WTC11 (cell line): ENCODE measurements around the gene MEX3C. TPM values are rescaled to one million over a fixed set of nuclear protein-coding genes. Genes with fewer than 3 reads are reported as not detected.
A peak's percentile ranks its signal among the peaks of the same experiment; 100 is the strongest.

Source experiments
- ATAC-seq: fragments of 200-7000 bp; cut with Tn5 transposase; 2 replicates; pipeline ENCODE4 v1.10.0; 2021; ENCODE audit warnings: mild to moderate bottlenecking, moderate library complexity
- CTCF ChIA-PET: fragments of 300-600 bp; sonication (Branson Sonifier 250); formaldehyde crosslinking; loops from one replicate; lab custom pipeline; 2021; ENCODE audit warnings: antibody characterized with exemption; lab: Charles Lee
- POLR2A ChIA-PET: fragments of 350-600 bp; sonication (Branson Sonifier 250); formaldehyde crosslinking; loops from one replicate; lab custom pipeline; 2021; ENCODE audit warnings: antibody characterized with exemption; lab: Charles Lee
- DNase-seq: peaks from one replicate; pipeline ENCODE4 v3.0.0; 2021; ENCODE audit warnings: low spot score
- H3K27ac Mint-ChIP-seq: 2 replicates; pipeline ENCODE4 v1.8.0; 2021; ENCODE audit warnings: mixed read lengths
- H3K27me3 Mint-ChIP-seq: 2 replicates; pipeline ENCODE4 v1.8.0; 2021; ENCODE audit warnings: low read depth, mild to moderate bottlenecking, moderate library complexity, mixed read lengths
- H3K36me3 Mint-ChIP-seq: 2 replicates; pipeline ENCODE4 v1.8.0; 2021; ENCODE audit warnings: mixed read lengths
- H3K4me1 Mint-ChIP-seq: 2 replicates; pipeline ENCODE4 v1.8.0; 2022; ENCODE audit warnings: mixed read lengths
- H3K4me3 Mint-ChIP-seq: 2 replicates; pipeline ENCODE4 v1.8.0; 2021; ENCODE audit warnings: mild to moderate bottlenecking, moderate library complexity, mixed read lengths
- H3K9me3 Mint-ChIP-seq: 2 replicates; pipeline ENCODE4 v1.8.0; 2021; ENCODE audit warnings: mixed read lengths
- ATF1 ChIP-seq: sonication (generic); formaldehyde crosslinking; IDR thresholded peaks from 2 replicates; pipeline ENCODE4 v1.8.1; 2023; ENCODE audit warnings: mild to moderate bottlenecking, moderate library complexity, missing genetic modification reagents
- CDX4 ChIP-seq: fragments of 250-450 bp; sonication (Bioruptor Pico); IDR thresholded peaks from 2 replicates; pipeline ENCODE4 v1.9.0; 2021; ENCODE audit warnings: moderate library complexity, mild to moderate bottlenecking, inconsistent platforms, borderline replicate concordance
- CTCF ChIP-seq: fragments of 200-600 bp; IDR thresholded peaks from 2 replicates; pipeline ENCODE4 v1.8.0; 2022; ENCODE audit warnings: antibody characterized with exemption
- ERG ChIP-seq: fragments of 250-450 bp; sonication (Bioruptor Pico); IDR thresholded peaks from 2 replicates; pipeline ENCODE4 v1.8.0; 2021; ENCODE audit warnings: mild to moderate bottlenecking
- GABPB1 ChIP-seq: sonication (generic); formaldehyde crosslinking; IDR thresholded peaks from 2 replicates; pipeline ENCODE4 v1.8.1; 2023; ENCODE audit warnings: mild to moderate bottlenecking, missing genetic modification reagents
- PRRX2 ChIP-seq: fragments of 250-450 bp; sonication (Bioruptor Pico); IDR thresholded peaks from 2 replicates; pipeline ENCODE4 v1.8.0; 2021; ENCODE audit warnings: mild to moderate bottlenecking
- RELA ChIP-seq: sonication (generic); formaldehyde crosslinking; IDR thresholded peaks from 2 replicates; pipeline ENCODE4 v1.8.1; 2022; ENCODE audit warnings: missing genetic modification reagents, mild to moderate bottlenecking, borderline replicate concordance
- TP53 ChIP-seq: sonication (generic); formaldehyde crosslinking; IDR thresholded peaks from 2 replicates; pipeline ENCODE4 v1.8.1; 2023; ENCODE audit warnings: mild to moderate bottlenecking, missing genetic modification reagents
- USF2 ChIP-seq: sonication (generic); formaldehyde crosslinking; IDR thresholded peaks from 2 replicates; pipeline ENCODE4 v1.8.1; 2023; ENCODE audit warnings: mild to moderate bottlenecking, missing genetic modification reagents, moderate library complexity
- ZNF281 ChIP-seq: sonication (generic); formaldehyde crosslinking; IDR thresholded peaks from 2 replicates; pipeline ENCODE4 v1.8.0; 2023; ENCODE audit warnings: mild to moderate bottlenecking, missing genetic modification reagents
- ZNF317 ChIP-seq: sonication (generic); formaldehyde crosslinking; IDR thresholded peaks from 2 replicates; pipeline ENCODE4 v1.8.1; 2023; ENCODE audit warnings: low read depth, mild to moderate bottlenecking, moderate library complexity, missing genetic modification reagents, borderline replicate concordance
- ZNF396 ChIP-seq: fragments of 250-450 bp; sonication (Bioruptor Pico); IDR thresholded peaks from 2 replicates; pipeline ENCODE4 v1.8.0; 2021; ENCODE audit warnings: mild to moderate bottlenecking, moderate library complexity, borderline replicate concordance
- ZNF423 ChIP-seq: fragments of 250-450 bp; sonication (Bioruptor Pico); IDR thresholded peaks from 2 replicates; pipeline ENCODE4 v2.1.2; 2022; ENCODE audit warnings: mild to moderate bottlenecking, moderate library complexity
- ZNF671 ChIP-seq: fragments of 250-450 bp; sonication (Bioruptor Pico); IDR thresholded peaks from 2 replicates; pipeline ENCODE4 v1.8.0; 2021; ENCODE audit warnings: mild to moderate bottlenecking
- total RNA-seq: library from RNA; stranded (reverse); gene quantifications from 3 replicates; pipeline ENCODE4 v1.2.3, GENCODE V29; 2021

Gene MEX3C
- total RNA-seq, 1 experiment from 2014 or later: 79.4 TPM

- H3K36me3 Mint-ChIP-seq: no peaks in the 10 kb centered on the region
- TF ChIP-seq TP53 (CRISPR knock-in tag) (no peak), ATF1 (CRISPR knock-in tag) (no peak), ZNF396 (no peak), RELA (CRISPR knock-in tag) (no peak), CTCF (no peak), ZNF317 (CRISPR knock-in tag) (no peak), GABPB1 (CRISPR knock-in tag) (no peak)
- peaks cover 4% of the 10 kb centered on the region; the same call in 1 of the 2 replicates for H3K9me3 Mint-ChIP-seq
- ATAC-seq: no peak
- H3K4me1 Mint-ChIP-seq: peaks cover 4% of the 10 kb centered on the region
- no peak for DNase-seq
- H3K27me3 Mint-ChIP-seq: no peaks in the 10 kb centered on the region
- POLR2A ChIA-PET: no interaction called here
- H3K4me3 Mint-ChIP-seq: no peak overlapping the region
- CTCF ChIA-PET: interaction anchor here (1.0 to 1.5 kb wide), 2 partner anchors 32 to 45 kb away, joined by 3 to 4 read pairs; no protein-coding TSS in a partner anchor
- no peak overlapping the region for H3K27ac Mint-ChIP-seq
These were observed 60.3 kb downstream of the MEX3C start for GRCh38 chr18:51137026-51137729.

- CTCF ChIA-PET: interaction anchor here (0.6 to 1.5 kb wide), 10 partner anchors 10 to 863 kb away, joined by 3 to 5 read pairs (median 3); no protein-coding TSS in a partner anchor
- H3K36me3 Mint-ChIP-seq: no peaks in the 10 kb centered on the region
- H3K4me1 Mint-ChIP-seq: peaks cover 4% of the 10 kb centered on the region
- H3K9me3 Mint-ChIP-seq: peaks cover 2% of the 10 kb centered on the region; the same call in 1 of the 2 replicates
- H3K27me3 Mint-ChIP-seq: no peaks in the 10 kb centered on the region
- DNase-seq (no peak), ATAC-seq (peak; percentile 88)
- 0 out of 2 replicates have a peak, but pooled peaks have one; percentile 22 for TF ChIP-seq CTCF
- TF ChIP-seq PRRX2 (CRISPR knock-in tag): no peak
- POLR2A ChIA-PET: interaction anchor here (0.7 kb wide), 1 partner anchor 1308 kb away, joined by 3 read pairs; no protein-coding TSS in a partner anchor
- no peak overlapping the region for H3K4me3 Mint-ChIP-seq
- H3K27ac Mint-ChIP-seq: no peak overlapping the region
These were observed 61.7 kb downstream of the MEX3C start for GRCh38 chr18:51135795-51136194.

GRCh38 chr18:51135364-51135763, 62.1 kb downstream of the MEX3C start:
- ATAC-seq: no peak
- no peaks in the 10 kb centered on the region for H3K9me3 Mint-ChIP-seq
- peaks cover 4% of the 10 kb centered on the region for H3K4me1 Mint-ChIP-seq
- CTCF ChIA-PET: interaction anchor here (0.6 to 1.0 kb wide), 6 partner anchors 10 to 863 kb away, joined by 3 to 5 read pairs (median 4); no protein-coding TSS in a partner anchor
- no peak overlapping the region for H3K4me3 Mint-ChIP-seq
- no peak for DNase-seq
- no peaks in the 10 kb centered on the region for H3K27me3 Mint-ChIP-seq
- H3K36me3 Mint-ChIP-seq: no peaks in the 10 kb centered on the region
- no peak overlapping the region for H3K27ac Mint-ChIP-seq
- POLR2A ChIA-PET: interaction anchor here (0.7 kb wide), 1 partner anchor 1309 kb away, joined by 3 read pairs; no protein-coding TSS in a partner anchor
- no peak for TF ChIP-seq USF2
- TF ChIP-seq ERG (CRISPR knock-in tag): no peak
- no peak for TF ChIP-seq ZNF281 (CRISPR knock-in tag)
- TF ChIP-seq ZNF671 (CRISPR knock-in tag): no peak
- no peak for TF ChIP-seq ZNF423 (CRISPR knock-in tag)
- no peak for TF ChIP-seq CDX4 (CRISPR knock-in tag)
